Lung (tissue), 12 donors: ENCODE results near the gene TAPBP. TPM values are rescaled to one million over a fixed set of nuclear protein-coding genes. Genes with fewer than 3 reads are reported as not detected.
"Not testable (repeated sequence)": the region's sequence is repeated elsewhere in the genome, so short reads cannot be mapped to it uniquely, and the experiment has no call there.

Experiments used
- ATAC-seq: fragments of 200-7000 bp; cut with Tn5 transposase; one replicate; pipeline ENCODE4 v1.9.1; 2020; ENCODE audit warnings: moderate number of reproducible peaks; ENCODE audit not compliant: insufficient read depth, low FRiP score
- DNase-seq, 3 donors: peaks; one replicate each; pipeline ENCODE4 v3.0.0-alpha.2; 2013 to 2017
- H3K27ac ChIP-seq, 2 donors: one replicate each; pipeline ENCODE4 v1.5.1; 2013; ENCODE audit warnings: mild to moderate bottlenecking in 2 of 2, moderate library complexity in 2 of 2, control low read depth in 1 of 2, inconsistent platforms in 1 of 2, low read depth in 1 of 2, low read length in 1 of 2
- H3K27me3 ChIP-seq, 3 donors: one replicate each; pipeline ENCODE4 v1.5.1; 2013; ENCODE audit warnings: low read length in 2 of 3; ENCODE audit not compliant: control insufficient read depth in 3 of 3, insufficient read depth in 3 of 3
- H3K36me3 ChIP-seq, 4 donors: one replicate each; pipeline ENCODE4 v1.5.1; 2013; ENCODE audit warnings: low read length in 4 of 4, mild to moderate bottlenecking in 1 of 4, moderate library complexity in 1 of 4; ENCODE audit not compliant: control insufficient read depth in 4 of 4, insufficient read depth in 4 of 4
- H3K4me1 ChIP-seq, 5 donors: one replicate each; pipeline ENCODE4 v1.5.1; 2013; ENCODE audit warnings: low read length in 5 of 5, mild to moderate bottlenecking in 2 of 5, moderate library complexity in 1 of 5; ENCODE audit not compliant: control insufficient read depth in 5 of 5, insufficient read depth in 5 of 5
- H3K4me3 ChIP-seq: one replicate; pipeline ENCODE4 v1.5.1; 2013; ENCODE audit warnings: mild to moderate bottlenecking, control low read depth, moderate library complexity
- H3K9ac ChIP-seq, 2 donors: one replicate each; pipeline ENCODE4 v1.5.1; 2013; ENCODE audit warnings: low read length in 2 of 2, control low read depth in 1 of 2; ENCODE audit not compliant: insufficient read depth in 1 of 2
- H3K9me3 ChIP-seq, 4 donors: one replicate each; pipeline ENCODE4 v1.5.1; 2013; ENCODE audit warnings: low read length in 3 of 4, mild to moderate bottlenecking in 1 of 4, moderate library complexity in 1 of 4; ENCODE audit not compliant: control insufficient read depth in 4 of 4, insufficient read depth in 3 of 4
- CTCF ChIP-seq: IDR thresholded peaks from 2 replicates; pipeline ENCODE4 v1.5.1; 2012; ENCODE audit warnings: mild to moderate bottlenecking; ENCODE audit errors: control extremely low read depth, extremely low read depth
- WGBS, 2 donors: extraction: QIAGEN DNeasy Blood & Tissue Kit; methylation state at CpG; one replicate each; pipeline ENCODE4 v1.1.7; 2013; 5-methylcytosine and 5-hydroxymethylcytosine counted together
- polyA plus RNA-seq, 2 donors: library from polyadenylated mRNA; stranded (reverse); fragments of 200-250 nt; gene quantifications; one replicate each; pipeline ENCODE4 v1.2.1, GENCODE V29; 2013
- total RNA-seq, 2 donors: library from RNA; depleted of rRNA in 1 of 2; stranded (reverse); fragments of >200 nt in 1 of 2; gene quantifications; one replicate each; pipeline ENCODE4 v1.2.1, GENCODE V29; 2014 to 2021
- donor health status: control.
- donor health status: control.
- donor health status: Bipolar disorder and iron deficiency.
- donor health status: healthy.
- donor health status: DM: yes; HTN: yes; CAD: no.

The TAPBP gene
- total and polyA plus RNA-seq, 4 donors, result 78.7 to 241 (median 117) TPM

- Histone ChIP-seq H3K9me3 (no peaks in the 10 kb centered on the region), H3K4me3 (peak within 1 kb of the TSS; percentile 86), H3K27ac (peak within 1 kb of the TSS; percentile 78 to 94), H3K4me1 (peaks cover 10 to 40% (median 26%) of the 10 kb centered on the region in 5 donors), H3K9ac (peak within 1 kb of the TSS; percentile 93 to 95), H3K36me3 (peaks cover 6 to 59% (median 41%) of the 10 kb centered on the region in 4 donors), H3K27me3 (no peaks in the 10 kb centered on the region)
- peak; percentile 89 for ATAC-seq
- WGBS, 2 donors, result 0% methylated on average over 48 of the region's 48 CpGs
- peak; percentile 97 to 100 (median 99) for DNase-seq
- TF ChIP-seq CTCF, result no peak
These were observed 42.2 kb downstream of the TAPBP start, which contains the start of the genes RPS18 and VPS52 for GRCh38 chr6:33271468-33272274. TSS of gene RPS18 (plus strand) at chr6:33272075. CDS start at chr6:33272120, 45 bp downstream. TSS of gene VPS52 (minus strand) at chr6:33271876. CDS start at chr6:33271675, 201 bp downstream.

GRCh38 chr6:33271117-33271467 is 42.8 kb downstream of the TAPBP start:
- WGBS, 2 donors, result 3 to 5% methylated on average over 7 of the region's 7 CpGs
- peaks cover 5 to 35% (median 23%) of the 10 kb centered on the region in 5 donors for H3K4me1 ChIP-seq

GRCh38 chr6:33264015-33264414 is 49.9 kb downstream of the TAPBP start:
- no peak for DNase-seq
- whole genome bisulfite sequencing, 2 donors, result 86 to 93% methylated on average over 7 of the region's 7 CpGs

More at GRCh38 chr6:33271117-33271467, 42.8 kb downstream of the TAPBP start:
- Histone ChIP-seq H3K9me3 (no peaks in the 10 kb centered on the region), H3K9ac (peak overlapping the region; percentile 56 to 95), H3K27me3 (no peaks in the 10 kb centered on the region), H3K27ac (peak overlapping the region; percentile 78 to 94), H3K36me3 (peaks cover 6 to 63% (median 43%) of the 10 kb centered on the region in 4 donors), H3K4me3 (peak overlapping the region; percentile 82)
- DNase-seq (no peak), ATAC-seq (no peak)
- TF ChIP-seq CTCF, result no peak

GRCh38 chr6:33262490-33262889 is 51.4 kb downstream of the TAPBP start:
- ATAC-seq, H3K9me3 ChIP-seq, DNase-seq, H3K27ac ChIP-seq, H3K27me3 ChIP-seq, H3K4me3 ChIP-seq, H3K4me1 ChIP-seq, H3K9ac ChIP-seq: not testable (repeated sequence)
- WGBS, 2 donors, result 98 to 99% methylated on average over 3 of the region's 3 CpGs
- peaks cover 4 to 49% (median 35%) of the 10 kb centered on the region in 4 donors for H3K36me3 ChIP-seq

More at GRCh38 chr6:33264015-33264414, 49.9 kb downstream of the TAPBP start:
- H3K27ac ChIP-seq, result no peak overlapping the region
- no peak for ATAC-seq
- H3K4me1 ChIP-seq, result no peaks in the 10 kb centered on the region
- no peak overlapping the region for H3K9ac ChIP-seq
- H3K36me3 ChIP-seq, result peaks cover 4 to 59% (median 43%) of the 10 kb centered on the region in 4 donors
- TF ChIP-seq CTCF, result no peak
- no peak overlapping the region for H3K4me3 ChIP-seq
- no peaks in the 10 kb centered on the region for H3K9me3 ChIP-seq
- H3K27me3 ChIP-seq, result no peaks in the 10 kb centered on the region
